ENCODE measurements around the gene BCDIN3D.

Gene BCDIN3D

DNA sequence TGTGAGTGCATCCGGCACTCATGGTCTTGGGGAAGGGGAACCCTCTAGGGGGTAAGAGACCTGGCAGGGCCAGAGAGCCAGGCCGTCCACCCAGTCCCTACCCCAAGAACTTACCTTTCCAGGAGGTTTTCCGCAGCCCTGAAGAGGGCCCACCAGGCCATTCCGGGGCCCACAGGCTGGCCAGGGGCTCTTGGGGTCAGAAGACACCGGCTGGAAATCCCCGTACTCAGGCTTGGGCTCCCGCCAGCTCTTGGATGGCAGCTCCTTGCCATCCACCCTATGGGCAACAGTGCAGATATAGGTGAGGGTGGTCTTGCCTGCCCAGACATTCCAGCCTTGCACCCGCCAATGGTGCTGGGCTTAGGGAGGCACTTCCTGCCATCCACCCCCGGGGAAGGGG lies 49.3 kb downstream of the BCDIN3D start:
- TF ChIP-seq, protein P1, sequence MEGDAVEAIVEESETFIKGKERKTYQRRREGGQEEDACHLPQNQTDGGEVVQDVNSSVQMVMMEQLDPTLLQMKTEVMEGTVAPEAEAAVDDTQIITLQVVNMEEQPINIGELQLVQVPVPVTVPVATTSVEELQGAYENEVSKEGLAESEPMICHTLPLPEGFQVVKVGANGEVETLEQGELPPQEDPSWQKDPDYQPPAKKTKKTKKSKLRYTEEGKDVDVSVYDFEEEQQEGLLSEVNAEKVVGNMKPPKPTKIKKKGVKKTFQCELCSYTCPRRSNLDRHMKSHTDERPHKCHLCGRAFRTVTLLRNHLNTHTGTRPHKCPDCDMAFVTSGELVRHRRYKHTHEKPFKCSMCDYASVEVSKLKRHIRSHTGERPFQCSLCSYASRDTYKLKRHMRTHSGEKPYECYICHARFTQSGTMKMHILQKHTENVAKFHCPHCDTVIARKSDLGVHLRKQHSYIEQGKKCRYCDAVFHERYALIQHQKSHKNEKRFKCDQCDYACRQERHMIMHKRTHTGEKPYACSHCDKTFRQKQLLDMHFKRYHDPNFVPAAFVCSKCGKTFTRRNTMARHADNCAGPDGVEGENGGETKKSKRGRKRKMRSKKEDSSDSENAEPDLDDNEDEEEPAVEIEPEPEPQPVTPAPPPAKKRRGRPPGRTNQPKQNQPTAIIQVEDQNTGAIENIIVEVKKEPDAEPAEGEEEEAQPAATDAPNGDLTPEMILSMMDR (IDR thresholded peaks at IDR 0.05; ENCODE audit: low read depth, low read length): no peak
- no peak for TF ChIP-seq MYC (IDR thresholded peaks at IDR 0.05; ENCODE audit: low read depth, low read length)
- no peak for TF ChIP-seq POLR2A (IDR thresholded peaks at IDR 0.05; ENCODE audit: extremely low read depth, insufficient read length)
- TF ChIP-seq, protein P2, sequence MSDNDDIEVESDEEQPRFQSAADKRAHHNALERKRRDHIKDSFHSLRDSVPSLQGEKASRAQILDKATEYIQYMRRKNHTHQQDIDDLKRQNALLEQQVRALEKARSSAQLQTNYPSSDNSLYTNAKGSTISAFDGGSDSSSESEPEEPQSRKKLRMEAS (IDR thresholded peaks at IDR 0.05; ENCODE audit: low read depth, low read length): no peak
- H3K4me3 ChIP-seq (ENCODE audit: low read depth, low read length): no peak overlapping the region
- DNase-seq (ENCODE audit: low read depth): no peak

GRCh38 chr12:49792976-49793580 lies 49.8 kb downstream of the BCDIN3D start:
- no peak for DNase-seq (ENCODE audit: low read depth)
- no peak overlapping the region for H3K4me3 ChIP-seq (ENCODE audit: low read depth, low read length)
- TF ChIP-seq, protein P1 (IDR thresholded peaks at IDR 0.05; ENCODE audit: low read depth, low read length): no peak
- TF ChIP-seq, protein P2 (IDR thresholded peaks at IDR 0.05; ENCODE audit: low read depth, low read length): no peak
- TF ChIP-seq MYC (IDR thresholded peaks at IDR 0.05; ENCODE audit: low read depth, low read length) (no peak), POLR2A (IDR thresholded peaks at IDR 0.05; ENCODE audit: extremely low read depth, insufficient read length) (no peak)

- no peak overlapping the region for H3K4me3 ChIP-seq (ENCODE audit: low read depth, low read length)
- TF ChIP-seq MYC (IDR thresholded peaks at IDR 0.05; ENCODE audit: low read depth, low read length) (no peak), POLR2A (IDR thresholded peaks at IDR 0.05; ENCODE audit: extremely low read depth, insufficient read length) (no peak)
- TF ChIP-seq, protein P1 (IDR thresholded peaks at IDR 0.05; ENCODE audit: low read depth, low read length): no peak
- TF ChIP-seq, protein P2 (IDR thresholded peaks at IDR 0.05; ENCODE audit: low read depth, low read length): no peak
- no peak for DNase-seq (ENCODE audit: low read depth)
Observed at GRCh38 chr12:49792181-49792970, 50.5 kb downstream of the BCDIN3D start.

DNA sequence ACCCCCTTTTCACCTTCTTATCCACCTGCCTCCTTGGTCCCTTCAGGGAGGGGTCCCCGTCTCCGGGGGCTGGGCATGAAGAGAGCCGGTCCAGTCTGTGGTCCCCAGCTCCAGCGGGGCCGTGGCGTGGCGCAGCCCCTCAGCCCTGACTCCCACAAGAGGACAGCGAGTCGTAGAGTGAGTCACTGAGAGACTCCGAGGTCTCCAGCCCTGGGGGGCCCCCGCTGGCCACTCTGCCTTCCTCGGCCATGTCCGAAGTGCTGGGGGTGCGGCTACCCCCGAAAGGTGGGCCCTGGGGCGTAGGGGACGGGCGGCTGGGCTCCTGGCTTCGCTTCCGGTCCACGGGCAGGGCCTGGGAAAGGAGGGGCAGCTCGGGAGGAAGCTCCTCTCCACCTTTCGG lies 51.2 kb downstream of the BCDIN3D start:
- no peak for DNase-seq (ENCODE audit: low read depth)
- TF ChIP-seq POLR2A (IDR thresholded peaks at IDR 0.05; ENCODE audit: extremely low read depth, insufficient read length): no peak
- TF ChIP-seq, protein P2 (IDR thresholded peaks at IDR 0.05; ENCODE audit: low read depth, low read length): no peak
- TF ChIP-seq MYC (IDR thresholded peaks at IDR 0.05; ENCODE audit: low read depth, low read length): no peak
- TF ChIP-seq, protein P1 (IDR thresholded peaks at IDR 0.05; ENCODE audit: low read depth, low read length): no peak
- no peak overlapping the region for H3K4me3 ChIP-seq (ENCODE audit: low read depth, low read length)

DNA sequence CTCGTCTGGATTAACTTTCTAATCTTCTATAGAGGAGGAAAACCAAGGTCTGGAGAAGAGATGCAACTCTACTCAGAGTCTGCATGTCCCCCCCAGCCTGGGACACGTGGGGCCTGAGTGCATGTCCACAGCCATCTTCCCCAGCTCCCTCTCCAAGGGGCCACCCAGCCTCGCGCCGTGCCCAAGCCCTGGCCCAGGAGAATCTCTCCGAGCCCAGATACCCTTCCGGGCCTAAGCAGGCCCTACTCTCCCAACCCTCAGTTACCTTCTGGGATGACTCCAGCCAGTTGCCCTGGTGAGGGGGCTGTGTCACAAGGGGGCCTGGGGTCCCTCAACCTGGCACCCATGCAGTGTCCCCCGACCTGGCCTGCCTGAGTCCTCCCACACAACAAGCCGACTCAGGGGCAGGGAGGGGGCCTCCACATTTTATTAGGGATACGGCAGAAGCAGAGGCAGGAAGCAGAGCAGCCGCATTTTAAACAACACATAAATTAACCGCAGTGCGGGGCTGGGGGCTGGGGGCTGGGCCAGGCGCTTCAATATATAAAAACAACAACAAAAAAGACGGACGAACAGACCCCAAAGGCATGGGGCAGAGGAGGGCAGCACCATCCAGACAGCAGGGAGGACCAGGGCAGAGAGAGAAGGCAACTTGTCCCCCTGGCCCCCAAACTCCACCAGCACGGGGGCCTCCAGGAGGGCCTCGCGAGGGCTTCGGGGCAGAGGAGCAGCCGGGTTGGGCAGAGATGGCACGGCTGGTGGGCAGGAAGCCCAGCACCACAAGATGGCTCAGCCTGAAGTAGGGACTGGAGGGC lies 52.0 kb downstream of the BCDIN3D start:
- TF ChIP-seq, protein P2 (IDR thresholded peaks at IDR 0.05; ENCODE audit: low read depth, low read length): no peak
- TF ChIP-seq, protein P1 (IDR thresholded peaks at IDR 0.05; ENCODE audit: low read depth, low read length): no peak
- no peak for TF ChIP-seq MYC (IDR thresholded peaks at IDR 0.05; ENCODE audit: low read depth, low read length)
- TF ChIP-seq POLR2A (IDR thresholded peaks at IDR 0.05; ENCODE audit: extremely low read depth, insufficient read length): no peak
- no peak for DNase-seq (ENCODE audit: low read depth)
- H3K4me3 ChIP-seq (ENCODE audit: low read depth, low read length): no peak overlapping the region

All from NB4 (cell line).